Measurements from ENCODE around the gene QRFP.

GRCh38 chr9:130934702-130935647, 38.4 kb upstream of the QRFP start:
- TF ChIP-seq CTCF (IDR thresholded peaks at IDR 0.05) (no peak), POLR2A (IDR thresholded peaks at IDR 0.05) (no peak)
